HG02623 (cell line): ENCODE results near the gene AHNAK.

Source experiments
- ATAC-seq: cut with Tn5 transposase; IDR thresholded peaks from one replicate; pipeline ENCODE4 v1.9.1; 2021; ENCODE audit warnings: moderate library complexity; ENCODE audit not compliant: unreplicated experiment

AHNAK gene

DNA sequence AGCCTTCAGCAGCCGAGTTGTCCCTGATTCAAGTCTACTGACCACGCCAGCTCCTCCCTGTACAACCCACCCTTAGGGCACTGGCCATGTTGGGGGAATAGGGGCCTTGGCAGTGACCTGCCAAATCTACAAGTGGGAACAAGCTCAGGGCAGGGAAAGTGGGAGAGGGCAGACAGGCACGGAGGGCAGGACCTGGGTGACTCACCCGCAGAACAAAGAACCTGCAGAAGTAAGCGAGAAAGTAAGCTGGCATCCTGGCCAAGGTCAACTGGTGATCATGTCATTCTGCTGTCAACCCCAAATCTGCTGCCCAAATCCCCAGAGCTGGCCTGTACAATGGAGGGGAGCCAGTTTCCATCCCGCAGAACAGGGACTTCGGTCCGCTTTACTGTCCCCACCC, 135.6 kb downstream of the AHNAK start:
- ATAC-seq, result no peak

DNA sequence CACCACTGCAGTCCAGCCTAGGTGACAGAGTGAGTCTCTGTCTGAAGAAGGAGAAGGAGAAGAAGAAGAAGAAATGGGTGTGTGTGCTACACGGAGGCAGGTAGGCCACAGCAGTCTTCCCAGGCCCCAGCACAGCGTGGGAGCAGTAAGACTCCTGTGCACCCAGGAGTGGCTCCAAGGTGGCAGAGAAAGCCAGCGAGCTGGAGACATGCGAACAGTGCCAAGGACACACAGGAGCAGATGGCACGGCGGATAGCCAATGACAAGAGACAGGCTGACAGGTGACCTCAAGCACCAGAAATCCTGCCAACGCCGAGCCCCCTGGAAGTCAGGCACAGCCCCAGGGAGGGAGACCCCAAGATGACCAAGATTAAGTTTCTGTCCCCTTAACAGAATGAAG, 136.8 kb downstream of the AHNAK start:
- no peak for ATAC-seq

DNA sequence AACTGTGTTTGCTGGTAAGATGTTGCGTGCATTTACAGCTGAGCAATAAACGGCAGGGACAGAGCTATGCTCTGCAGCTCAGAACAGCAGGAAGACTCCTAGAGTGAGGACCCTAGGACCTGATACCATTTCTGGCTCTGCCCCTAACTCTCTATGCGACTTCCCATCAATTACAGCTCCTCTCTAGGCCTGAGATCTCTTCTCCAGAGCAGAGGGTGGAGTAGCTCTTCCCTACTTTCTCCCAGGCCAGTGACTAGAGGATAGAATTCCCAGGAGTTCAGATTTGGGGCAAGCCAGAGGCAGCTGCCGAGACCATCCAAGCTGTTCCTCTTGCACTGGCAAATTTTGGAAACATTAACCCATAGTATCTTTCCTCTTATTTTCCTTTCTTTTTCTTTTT, 140.6 kb downstream of the AHNAK start:
- ATAC-seq, result no peak

DNA sequence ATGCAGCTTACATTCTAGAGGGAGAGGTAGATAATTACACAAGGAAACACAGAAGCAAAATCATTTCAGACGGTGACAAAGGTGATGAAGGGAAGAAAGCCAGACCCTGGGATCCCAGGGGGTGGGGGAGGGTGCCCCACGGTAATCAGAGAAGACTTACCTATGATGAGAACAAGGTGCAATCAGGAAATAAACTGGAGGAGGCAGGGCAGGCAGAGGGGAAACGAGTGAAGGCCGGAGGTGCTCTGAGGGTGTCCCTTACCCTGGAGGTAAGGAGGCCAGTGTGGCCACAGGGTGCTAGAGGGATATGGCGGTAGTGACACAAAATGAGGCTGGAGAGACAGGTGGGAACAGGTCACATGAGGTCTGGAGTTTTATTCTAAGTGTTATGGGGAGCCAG, 141.7 kb downstream of the AHNAK start:
- ATAC-seq, result no peak

DNA sequence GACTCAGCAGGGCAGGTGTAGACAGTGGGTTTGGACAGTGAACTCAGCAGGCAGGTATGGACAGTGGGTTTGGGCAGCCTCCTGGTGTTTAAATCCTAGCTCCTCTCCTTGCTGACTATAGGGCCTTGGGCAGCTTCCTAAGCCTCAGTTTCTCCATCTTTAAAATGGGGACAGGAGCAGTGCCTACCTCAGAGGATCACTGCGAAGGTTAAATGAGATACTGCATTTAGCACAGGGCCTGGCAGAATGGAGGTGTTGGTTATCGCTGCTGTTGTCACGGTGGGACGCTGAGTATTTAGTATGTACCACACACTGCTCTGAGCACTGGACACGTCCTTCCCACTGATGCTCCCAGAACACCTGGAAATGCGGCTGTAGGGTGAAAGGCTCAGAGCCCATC, 142.2 kb downstream of the AHNAK start:
- no peak for ATAC-seq

DNA sequence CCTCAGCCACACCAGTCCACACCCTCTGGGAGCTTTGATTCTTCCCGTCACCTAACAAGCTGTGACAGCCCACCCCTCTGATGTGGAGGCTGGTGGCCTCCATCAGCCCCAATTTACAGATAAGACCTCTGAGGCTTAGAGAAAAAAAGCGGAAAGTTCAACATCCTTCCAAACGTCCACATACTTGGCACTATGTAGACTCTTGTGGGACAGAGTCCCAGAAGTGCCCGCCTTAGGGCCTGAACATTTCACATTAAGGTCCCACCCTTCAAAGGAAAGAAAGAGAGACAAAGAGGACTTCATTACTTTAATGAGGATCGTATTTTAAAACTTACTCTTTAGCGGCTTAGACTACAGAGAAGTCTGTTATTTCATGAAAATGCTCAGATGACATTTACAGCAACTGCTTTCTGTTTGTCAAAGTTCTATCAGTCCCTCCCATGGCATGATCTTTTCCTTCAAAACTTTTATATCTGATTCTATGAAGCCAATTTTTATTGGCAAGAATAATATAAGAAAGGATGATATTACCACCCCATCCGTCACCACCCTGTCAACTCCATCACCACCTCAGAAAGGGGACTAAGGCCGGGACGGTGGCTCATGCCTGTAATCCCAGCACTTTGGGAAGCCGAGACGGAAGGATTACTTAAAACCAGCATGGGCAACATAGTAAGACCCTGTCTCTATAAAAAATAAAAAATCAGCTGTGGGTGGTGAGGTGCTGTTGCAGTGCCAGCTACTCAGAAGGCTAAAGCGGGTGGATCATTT, 143.5 kb downstream of the AHNAK start:
- no peak for ATAC-seq

DNA sequence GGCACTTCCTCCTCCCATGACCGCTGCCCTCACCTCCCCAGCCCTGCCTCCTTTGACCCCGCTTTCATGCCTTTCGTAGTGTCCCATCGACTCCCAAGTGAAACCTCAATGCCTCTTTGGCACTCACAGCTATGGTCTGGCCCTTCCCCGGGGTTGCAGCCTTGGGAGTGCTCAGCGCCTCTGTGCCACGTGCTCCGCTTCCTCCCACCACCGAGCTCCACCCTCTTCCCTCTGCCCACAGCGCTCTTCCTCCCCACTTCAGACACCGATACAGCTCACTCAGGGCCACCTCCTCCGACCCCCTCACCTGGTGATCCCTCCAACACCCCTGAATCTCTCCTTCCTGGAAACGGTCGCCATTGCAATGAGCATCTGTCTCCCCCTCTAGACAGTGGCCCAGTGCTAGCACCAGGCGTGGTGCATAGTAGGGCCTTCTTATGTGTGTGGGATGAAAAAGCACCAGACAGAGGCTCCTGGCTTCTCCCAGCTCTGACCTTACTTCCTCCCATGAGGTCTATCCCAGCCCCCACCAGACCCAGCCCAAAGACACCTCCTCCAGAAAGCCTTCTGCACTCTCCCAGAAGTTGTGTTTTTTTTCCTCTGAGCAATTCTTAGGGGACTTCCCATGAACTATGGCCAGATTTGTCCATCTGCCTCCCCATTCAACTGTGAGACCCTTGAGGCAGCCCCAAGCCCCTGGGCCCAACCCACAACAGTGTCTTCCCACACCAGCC, 144.2 kb downstream of the AHNAK start:
- ATAC-seq, result no peak

DNA sequence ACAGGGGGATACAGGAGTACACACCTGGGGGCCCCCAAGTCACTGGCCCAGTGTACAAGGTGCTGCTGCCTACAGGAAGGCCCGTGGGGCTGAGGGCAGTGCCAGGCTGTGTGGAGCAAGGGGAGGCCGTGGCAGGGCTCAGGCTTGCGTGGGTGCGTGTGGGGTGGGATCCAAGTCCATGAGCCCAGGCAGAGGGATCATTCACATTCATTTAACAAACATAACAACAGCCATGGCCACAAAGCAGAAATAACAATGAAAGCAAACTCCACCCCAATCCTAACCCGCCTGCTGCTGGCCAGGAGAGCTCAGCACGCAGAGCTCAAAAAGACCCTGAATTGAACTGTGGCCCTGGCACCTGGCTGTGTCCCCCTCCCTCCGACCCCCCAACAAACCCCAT, 144.8 kb downstream of the AHNAK start:
- ATAC-seq, result no peak

DNA sequence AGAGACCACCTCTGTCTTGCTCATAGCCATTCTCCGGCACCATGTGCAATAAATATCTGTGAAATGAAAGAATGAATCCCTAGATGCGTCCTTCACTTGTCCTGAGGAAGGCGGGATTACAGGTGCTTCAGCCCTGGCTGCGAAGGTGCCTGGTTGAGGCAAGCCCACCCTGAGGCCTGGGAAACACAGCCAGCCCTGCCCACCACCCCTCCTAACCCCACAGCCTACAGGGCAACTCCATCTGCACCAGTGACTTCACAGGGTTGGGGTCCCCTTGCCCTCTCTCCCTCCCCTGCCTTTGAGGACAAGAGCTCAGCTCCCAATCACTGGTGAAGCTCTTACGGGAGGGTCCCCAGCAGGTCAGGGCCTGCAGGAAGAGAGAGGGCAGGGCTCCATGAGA, 145.2 kb downstream of the AHNAK start:
- ATAC-seq, result no peak

DNA sequence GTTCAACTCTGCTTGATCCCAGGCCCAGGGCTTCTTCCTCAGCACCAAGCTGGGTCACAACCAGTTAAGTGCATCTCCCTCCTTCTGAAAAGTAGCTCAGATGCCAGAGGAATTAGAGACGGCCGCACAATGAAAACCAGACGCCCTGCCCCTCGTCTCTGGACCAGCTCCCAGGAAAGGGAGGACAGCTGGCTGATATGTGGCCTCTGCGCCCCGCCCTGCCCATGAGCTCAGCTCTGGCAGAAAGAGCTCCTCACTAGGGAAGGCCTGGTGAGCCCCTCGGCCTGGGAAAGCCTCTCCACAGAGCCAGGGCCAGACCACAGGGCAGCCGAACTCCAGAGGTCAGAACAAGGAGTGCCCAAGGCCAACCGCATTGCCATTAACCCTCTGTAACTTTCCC, 145.8 kb downstream of the AHNAK start:
- no peak for ATAC-seq

DNA sequence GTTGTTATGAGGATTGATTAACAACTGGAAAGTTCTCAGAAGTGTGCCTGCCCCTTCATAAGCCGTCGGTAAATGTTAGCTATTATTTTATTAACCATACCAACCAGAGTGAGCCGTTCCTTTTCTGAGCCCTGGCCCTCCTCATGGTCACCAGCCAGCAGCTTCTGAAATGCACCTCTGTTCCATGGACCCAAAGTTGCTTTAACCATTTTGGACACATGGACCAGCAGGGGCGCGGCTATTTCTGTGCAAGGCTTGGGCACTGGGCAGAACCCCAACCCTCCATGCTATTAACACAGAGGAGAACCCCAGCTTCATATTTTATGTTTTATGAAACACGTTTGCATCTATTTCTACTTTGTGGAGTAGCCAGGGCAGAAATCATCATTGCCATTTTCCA, 146.3 kb downstream of the AHNAK start:
- ATAC-seq, result no peak

DNA sequence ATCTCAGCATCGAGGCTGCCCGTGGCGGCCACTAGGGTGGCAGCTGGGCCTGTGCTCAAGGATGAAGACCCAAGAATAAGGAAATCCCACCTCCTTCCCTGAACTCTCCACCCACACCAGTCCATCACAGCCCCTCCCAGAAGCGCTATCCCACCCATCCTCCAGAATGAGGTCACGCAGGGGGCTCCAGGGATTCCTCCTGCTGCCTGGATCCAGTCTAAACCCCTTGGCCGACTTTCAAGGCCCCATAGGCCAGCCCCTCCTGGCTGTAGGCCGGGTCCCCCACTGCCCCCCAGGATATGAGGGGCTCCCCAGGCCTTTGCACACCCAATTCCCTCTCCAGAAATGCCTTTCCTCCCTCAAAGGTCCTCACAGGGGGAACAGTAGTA, 146.7 kb downstream of the AHNAK start:
- ATAC-seq, result no peak

DNA sequence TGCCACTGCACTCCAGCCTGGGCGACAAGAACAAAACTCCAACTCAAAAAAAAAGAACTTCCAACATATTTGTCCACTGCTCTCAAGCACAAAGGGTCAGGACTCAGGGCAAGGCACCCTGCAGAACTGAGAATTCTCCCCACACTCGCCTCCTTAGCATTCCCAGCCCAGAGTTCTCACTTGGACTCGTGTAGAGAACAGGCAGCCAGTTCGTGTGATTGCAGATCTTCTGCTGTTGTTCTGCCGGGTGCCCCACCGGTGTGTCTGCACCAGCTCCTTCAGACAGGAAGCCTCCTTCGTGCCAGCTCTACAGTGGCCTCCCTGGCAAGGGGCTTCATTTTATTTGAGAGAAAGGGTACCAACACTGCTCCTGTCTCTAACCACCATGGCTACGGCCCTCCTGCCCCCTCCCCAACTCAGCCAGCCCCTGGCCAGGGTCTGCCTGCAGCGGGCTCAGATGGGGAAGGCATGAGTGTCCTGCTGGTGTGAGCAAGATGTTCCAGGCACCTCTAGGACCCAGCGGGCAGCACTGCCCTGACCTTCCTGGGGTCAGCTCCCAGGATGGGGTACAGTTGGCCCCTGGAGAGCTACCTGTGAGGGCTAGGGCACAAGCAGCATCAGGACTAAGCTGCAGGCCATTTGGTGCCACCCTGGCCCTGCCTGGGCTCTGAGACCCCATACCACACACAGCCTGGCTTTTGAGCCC, 147.3 kb downstream of the AHNAK start:
- ATAC-seq, result no peak

DNA sequence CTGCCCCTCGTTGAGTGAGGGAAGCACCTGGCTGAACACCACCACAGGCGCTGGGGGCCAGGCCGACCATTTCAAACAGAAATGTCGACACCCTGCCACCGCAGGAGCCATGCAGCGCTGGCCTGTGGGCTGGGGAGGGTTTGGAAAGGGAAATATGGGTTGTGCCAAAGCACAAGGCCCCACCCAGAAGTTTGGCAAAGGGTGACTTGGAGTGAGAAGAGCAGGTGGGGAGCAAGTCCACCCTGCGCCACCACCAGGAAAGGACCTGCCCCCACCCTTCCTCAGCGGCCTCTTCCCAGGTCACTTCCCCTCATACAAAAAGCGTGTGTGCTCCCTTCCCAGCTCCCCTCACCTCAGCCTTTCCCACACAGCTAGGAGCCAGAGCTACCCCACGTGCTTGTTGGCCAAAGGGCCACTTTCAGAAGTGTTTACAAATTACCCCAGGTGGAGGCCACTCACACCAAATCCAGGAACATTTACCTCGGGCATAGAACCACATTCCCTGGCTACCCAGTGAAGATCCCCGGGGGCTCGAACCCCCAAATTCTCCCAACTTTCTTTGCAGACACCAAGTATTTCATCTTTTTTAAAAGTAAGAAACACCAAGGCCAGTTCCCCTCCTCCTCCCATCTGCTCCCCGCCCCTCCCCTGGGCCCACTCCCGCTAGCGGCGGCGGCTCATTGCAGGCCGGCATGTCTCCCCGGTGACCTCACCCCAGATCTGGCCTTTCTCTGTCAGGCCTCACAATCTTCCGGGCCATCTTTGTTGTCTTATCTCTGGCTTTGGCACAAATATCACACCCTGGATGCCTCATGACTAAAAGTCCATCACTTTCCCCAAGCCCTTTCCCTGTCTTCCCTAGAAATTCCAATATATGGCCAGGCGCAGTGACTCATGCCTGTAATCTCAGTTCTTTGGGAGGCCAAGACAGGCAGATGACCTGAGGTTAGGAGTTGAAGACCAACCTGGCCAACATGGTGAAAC, 148.3 kb downstream of the AHNAK start:
- no peak for ATAC-seq

DNA sequence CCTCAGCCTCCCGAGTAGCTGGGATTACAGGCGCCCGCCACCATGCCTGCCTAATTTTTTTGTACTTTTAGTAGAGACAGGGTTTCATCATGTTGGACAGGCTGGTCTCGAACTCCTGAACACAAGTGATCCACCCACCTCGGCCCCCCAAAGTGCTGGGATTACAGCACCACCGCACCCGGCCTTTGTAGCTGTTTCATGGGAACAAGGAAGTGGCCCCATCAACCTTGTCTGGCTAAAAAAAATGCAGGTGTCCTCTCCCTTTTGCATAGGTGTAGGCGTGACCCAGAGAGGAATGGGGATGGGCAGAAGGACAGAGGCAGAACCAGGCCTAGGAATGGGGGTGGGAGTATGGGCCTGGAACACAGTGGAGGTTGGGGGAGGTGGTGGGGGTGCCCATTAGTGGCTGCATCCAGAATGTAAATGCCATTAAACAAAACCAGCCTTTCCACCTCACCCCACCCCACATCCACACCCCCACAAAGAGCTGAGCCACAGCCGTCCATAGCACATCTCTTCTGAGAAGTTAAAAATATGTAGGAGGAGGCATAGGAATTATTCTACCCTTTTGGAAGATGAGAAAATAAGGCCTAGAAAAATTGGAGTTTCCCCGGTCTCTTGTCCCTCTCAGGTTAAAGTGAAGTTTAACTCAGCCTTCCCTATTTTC, 150.6 kb downstream of the AHNAK start:
- no peak for ATAC-seq

DNA sequence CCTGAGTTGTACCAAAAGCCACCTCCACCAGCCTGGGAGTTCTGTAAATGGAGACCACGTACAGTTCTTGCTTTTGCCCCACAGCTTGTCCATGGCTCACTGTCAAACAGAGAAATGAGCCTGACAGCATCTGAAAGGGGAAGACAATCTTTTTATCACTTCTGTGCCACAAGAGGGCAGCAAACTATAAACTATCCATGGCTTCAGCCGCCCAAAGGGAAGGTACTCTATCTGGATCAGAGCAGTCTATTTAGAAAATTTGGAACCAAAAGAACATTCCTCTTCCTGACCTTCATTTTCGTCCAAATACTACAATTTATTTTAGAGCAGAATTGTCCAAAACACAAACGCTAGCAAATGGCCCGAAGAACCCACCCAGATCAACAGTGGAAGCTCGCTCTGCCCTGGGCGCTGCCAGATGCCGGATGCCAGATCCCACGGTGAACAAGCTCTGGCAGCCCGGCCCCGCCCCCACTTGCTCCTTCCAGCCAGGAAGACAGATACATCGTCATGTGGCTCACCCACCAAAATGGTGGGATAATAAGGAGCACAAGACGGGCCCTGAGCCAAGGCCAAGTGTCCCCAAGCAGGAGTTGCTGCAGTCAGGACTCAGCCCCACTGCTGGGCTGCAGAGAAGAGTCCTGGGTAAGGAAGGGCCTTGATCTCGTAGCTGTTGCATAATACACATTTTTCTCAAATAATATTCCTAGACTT, 151.6 kb downstream of the AHNAK start:
- ATAC-seq, result no peak

DNA sequence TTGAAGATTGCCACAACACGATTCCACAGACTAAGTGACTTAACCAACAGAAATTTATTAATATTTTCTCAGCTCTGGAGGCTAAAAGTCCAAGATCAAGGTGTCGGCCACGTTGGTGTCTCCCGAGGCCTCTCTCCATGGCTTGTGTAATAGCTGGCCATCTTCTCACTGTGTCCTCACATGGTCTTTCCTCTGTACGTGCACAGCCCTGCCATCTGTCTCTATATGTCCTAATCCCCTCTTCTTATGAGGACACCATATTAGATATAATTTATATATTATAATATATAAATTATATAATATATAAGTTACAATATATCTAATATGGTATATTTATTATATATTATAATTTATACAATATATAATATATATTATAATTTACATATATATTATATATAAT, 152.9 kb downstream of the AHNAK start:
- no peak for ATAC-seq

DNA sequence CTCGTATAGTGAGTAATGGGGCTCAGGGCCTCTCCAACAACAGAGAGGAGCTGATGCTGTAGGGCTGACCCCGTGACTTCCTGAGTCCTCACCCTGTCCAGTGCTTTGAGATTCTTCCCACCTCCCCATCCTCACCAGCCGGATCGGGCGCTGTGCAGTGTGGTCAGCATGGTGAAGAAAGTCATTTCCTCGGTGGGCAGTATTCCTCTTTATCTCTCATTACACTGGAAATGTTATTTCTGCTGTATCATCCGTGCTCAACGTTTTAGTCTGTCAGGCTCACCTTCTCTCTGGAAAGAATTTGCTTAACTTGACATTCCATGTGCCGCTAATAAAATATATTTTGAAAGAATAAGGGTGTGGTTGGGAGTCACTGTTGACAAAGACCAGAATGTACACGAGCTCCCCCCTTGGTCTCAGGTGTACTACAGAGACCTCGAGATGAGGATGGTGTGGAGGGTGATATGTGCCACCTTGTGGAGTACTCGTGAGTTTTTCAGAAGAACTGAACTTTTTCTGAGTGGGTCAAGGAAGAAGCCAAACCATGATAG, 153.5 kb downstream of the AHNAK start:
- ATAC-seq, result no peak

DNA sequence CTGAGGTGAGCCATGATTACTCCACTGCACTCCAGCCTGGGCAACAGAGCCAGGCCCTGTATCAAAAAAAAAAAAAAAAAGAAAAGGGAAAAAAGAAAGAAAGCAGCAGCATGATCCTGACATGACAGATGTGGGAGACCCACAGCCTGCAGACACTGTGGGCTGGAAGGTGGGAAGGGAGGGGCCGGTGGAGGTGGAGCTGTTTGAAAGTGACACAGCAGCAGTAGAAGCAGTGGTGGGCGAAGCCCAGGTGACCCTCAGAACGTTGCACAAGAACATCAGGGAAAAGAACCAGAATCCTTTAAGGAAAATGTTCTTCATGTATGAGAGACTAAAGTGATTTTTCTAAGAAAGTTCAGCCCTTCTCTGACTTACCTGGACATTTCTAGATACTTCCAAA, 154.1 kb downstream of the AHNAK start:
- ATAC-seq, result no peak
